GM12874 (cell line): ENCODE results near the gene ASB6.

ENCODE experiments used
- TF ChIP-seq, protein P1 (sequence below): IDR thresholded peaks from 2 replicates; pipeline ENCODE4 v1.5.1; 2011; ENCODE audit warnings: low read depth, mild to moderate bottlenecking, control low read depth, low read length, moderate library complexity; ENCODE audit not compliant: insufficient read depth

Gene ASB6

DNA sequence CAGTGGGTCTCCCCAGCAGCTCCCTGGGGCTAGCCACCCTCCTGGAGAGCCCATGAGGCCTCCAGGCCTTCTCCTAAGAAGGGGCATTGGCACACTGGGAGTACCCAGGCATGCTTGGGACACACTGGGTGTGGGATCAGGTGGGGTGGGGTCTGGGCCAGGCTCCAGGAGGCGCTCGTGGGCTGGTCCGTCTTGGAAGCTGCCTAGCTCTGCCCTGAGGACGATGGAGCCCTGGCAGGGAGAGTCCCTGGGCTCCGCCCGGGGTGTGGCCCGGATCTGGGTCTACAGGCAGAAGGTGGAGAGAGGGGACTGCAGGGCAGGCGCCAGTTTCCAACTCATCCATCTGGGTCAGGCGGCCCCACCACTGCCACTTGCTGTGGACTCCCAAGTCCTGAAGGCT, 25.9 kb upstream of the ASB6 start:
- TF ChIP-seq, protein P1, sequence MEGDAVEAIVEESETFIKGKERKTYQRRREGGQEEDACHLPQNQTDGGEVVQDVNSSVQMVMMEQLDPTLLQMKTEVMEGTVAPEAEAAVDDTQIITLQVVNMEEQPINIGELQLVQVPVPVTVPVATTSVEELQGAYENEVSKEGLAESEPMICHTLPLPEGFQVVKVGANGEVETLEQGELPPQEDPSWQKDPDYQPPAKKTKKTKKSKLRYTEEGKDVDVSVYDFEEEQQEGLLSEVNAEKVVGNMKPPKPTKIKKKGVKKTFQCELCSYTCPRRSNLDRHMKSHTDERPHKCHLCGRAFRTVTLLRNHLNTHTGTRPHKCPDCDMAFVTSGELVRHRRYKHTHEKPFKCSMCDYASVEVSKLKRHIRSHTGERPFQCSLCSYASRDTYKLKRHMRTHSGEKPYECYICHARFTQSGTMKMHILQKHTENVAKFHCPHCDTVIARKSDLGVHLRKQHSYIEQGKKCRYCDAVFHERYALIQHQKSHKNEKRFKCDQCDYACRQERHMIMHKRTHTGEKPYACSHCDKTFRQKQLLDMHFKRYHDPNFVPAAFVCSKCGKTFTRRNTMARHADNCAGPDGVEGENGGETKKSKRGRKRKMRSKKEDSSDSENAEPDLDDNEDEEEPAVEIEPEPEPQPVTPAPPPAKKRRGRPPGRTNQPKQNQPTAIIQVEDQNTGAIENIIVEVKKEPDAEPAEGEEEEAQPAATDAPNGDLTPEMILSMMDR, result no peak

DNA sequence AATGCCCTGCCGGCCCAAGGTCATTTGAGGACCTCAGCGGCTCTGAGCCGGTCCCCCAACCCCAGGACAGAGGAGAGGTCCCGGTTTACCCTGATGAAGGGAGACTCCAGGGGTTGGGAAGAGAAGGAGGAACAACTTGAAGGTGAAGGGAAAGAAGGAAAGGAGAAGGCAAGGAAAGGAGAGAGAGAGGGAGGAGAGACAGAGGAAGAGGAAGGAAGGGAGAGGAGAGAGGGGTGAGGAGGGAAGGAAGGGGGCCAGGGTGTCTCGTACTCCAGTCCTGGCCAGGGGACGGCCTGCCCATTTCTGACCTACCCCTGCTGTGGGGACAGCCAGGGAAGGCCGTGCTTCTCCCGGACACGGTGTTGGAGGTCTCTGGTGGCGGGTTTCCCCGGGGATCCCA, 25.4 kb upstream of the ASB6 start:
- TF ChIP-seq, protein P1, result no peak

DNA sequence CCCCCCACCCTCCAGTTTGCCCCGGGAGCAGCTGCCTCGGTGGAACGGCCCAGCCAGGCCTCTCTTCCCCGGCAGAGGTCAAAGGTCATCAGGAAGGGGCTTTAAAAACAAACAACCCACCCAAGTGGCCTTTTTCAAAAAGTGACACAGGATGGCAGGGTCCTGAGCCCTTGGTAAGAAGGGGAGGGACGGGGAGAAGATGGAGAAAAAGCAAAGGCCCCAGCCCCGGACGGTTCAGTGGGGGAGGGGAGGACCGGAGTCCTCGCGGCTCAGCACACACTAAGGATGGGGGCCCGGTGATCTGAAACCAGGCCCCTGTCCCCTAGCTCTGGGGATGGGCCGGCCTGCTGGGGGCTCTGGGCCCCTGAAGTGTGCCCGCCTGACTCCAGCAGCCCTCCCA, 24.6 kb upstream of the ASB6 start:
- TF ChIP-seq, protein P1, result no peak

DNA sequence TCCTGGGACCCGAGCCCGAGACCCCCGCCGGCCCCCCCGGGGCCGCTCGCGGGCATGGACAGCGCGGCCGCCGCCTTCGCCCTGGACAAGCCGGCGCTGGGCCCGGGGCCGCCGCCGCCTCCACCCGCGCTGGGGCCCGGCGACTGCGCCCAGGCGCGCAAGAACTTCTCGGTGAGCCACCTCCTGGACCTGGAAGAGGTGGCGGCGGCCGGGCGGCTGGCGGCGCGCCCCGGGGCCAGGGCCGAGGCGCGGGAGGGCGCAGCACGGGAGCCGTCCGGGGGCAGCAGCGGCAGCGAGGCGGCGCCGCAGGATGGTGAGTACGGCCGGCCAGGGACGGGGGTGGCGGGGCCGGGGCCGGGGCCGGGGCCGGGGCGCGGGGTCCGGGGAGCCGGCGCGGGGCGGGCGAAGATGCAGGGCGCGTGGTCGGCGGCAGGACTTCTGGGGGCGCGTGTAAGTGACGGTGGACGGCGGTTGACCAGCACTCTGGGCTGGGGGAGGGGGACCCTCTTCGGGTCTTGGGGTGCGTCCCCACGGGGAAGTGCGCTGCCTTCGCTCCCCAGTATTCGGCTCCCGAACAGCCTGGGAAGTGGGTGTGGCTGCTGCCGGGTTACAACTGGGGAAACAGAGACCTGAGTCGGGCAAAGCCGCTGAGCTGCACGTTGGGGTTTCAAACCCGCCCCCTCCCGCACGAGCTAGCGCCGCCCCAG, 24.0 kb upstream of the ASB6 start:
- TF ChIP-seq, protein P1, result no peak

DNA sequence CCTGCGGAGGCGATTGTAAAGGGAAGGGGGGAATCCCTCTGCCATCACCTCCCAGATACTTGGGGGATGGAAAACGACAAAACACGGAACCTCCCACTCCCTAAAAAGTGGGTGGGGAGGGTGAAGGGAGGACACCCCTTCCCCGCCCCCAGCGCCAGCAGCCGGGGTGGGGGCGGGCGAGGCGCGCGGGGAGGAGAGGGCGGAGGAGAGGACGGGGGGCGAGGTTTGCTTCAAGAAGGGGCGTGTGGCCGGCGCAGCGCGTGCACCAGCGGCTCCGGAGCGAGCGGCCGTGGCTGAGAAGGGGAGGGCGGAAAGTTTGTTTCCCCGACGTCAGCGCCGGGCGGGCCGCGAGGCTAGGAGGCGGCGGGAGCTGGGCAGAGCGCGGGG, 23.4 kb upstream of the ASB6 start, which contains the start of gene PRRX2:
TSS of gene PRRX2 (plus strand) at position 259 of the 387 bp plus-strand sequence. CDS start 221 bp downstream, outside the sequence.
- TF ChIP-seq, protein P1, result no peak

DNA sequence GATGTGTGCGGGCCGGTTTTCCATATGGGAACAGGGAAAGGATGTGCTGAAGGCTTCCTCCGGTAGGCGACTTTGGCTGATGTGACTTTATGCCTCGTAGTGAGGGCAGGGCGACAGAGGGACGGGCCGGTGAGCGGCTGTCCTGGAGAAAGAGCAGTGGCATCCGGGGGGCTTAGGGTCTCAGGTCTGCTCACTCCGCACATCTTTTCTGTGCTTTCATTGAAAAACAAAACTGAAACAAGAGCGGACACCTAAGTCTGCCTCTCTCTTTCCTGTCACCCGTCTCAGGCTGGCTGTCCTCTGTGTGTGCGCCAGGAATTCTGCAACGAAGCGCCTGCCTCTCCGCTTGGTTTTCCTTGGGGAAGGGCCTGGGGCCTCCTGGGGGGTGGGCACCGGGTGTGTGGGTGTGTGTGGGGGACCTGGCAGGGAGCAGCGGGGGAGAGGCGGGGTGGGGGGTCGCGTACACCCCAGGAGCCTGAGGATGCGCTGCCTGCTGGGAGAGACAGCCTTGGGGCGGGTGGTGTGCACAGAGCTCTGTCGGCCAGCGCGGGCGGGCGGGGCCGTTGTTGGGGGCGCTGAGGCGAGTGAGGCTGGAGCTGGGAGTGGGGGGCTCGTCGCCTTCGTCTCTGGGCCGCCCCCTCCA, 22.9 kb upstream of the ASB6 start:
- TF ChIP-seq, protein P1, result no peak

DNA sequence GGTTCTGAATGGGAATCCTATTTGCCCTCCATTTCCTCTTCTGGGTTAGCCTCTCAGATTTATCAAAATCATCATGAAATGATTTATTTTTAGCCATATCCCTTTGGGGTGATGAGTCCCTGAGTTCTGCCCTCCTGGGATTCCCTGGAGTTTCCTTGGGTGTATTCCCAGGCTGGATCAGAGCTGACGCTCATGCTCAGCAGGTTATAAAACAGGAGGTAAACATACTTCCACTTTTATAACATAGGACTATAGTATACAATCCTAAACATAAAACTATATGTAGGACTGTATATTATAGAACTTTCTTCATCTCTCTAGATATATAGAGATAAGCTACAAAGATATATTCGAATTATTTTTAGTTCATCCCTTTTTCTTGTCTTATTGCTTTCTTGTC, 19.1 kb upstream of the ASB6 start:
- TF ChIP-seq, protein P1, result no peak
